HG03139 (cell line): ENCODE data around the gene LRTM2.

Experiments
- ATAC-seq: cut with Tn5 transposase; IDR thresholded peaks from one replicate; pipeline ENCODE4 v1.9.1; 2021; ENCODE audit not compliant: unreplicated experiment

LRTM2 gene

GRCh38 chr12:1820191-1820895, at the start of gene LRTM2:
TSS of gene LRTM2 (plus strand) at chr12:1820565. CDS start at chr12:1828149, 7,584 bp downstream.
- no peak for ATAC-seq

- ATAC-seq: no peak
These were observed 46.3 kb upstream of the LRTM2 start for GRCh38 chr12:1773937-1774655.

- no peak for ATAC-seq
These were observed 44.0 kb upstream of the LRTM2 start for GRCh38 chr12:1776170-1776921.

GRCh38 chr12:1777798-1778197, 42.6 kb upstream of the LRTM2 start:
- ATAC-seq: no peak

GRCh38 chr12:1778911-1779310, 41.5 kb upstream of the LRTM2 start:
- ATAC-seq: no peak

- ATAC-seq: no peak
These were observed 40.6 kb upstream of the LRTM2 start for GRCh38 chr12:1779783-1780182.

- no peak for ATAC-seq
These were observed 38.6 kb upstream of the LRTM2 start for GRCh38 chr12:1781772-1782171.

- no peak for ATAC-seq
These were observed 38.1 kb upstream of the LRTM2 start for GRCh38 chr12:1782215-1782614.

GRCh38 chr12:1787714-1788113, 32.7 kb upstream of the LRTM2 start:
- no peak for ATAC-seq

GRCh38 chr12:1790444-1790843, 29.9 kb upstream of the LRTM2 start:
- no peak for ATAC-seq

GRCh38 chr12:1791104-1791841, 29.1 kb upstream of the LRTM2 start:
- no peak for ATAC-seq

- ATAC-seq: no peak
These were observed 28.0 kb upstream of the LRTM2 start for GRCh38 chr12:1792406-1792805.

- ATAC-seq: no peak
These were observed 26.7 kb upstream of the LRTM2 start for GRCh38 chr12:1793426-1794210.

- ATAC-seq: no peak
These were observed 25.8 kb upstream of the LRTM2 start for GRCh38 chr12:1794440-1795090.

GRCh38 chr12:1795221-1795784, 25.1 kb upstream of the LRTM2 start:
- no peak for ATAC-seq

- peak; percentile 90 for ATAC-seq
These were observed 24.4 kb upstream of the LRTM2 start for GRCh38 chr12:1795785-1796514.

GRCh38 chr12:1796515-1797010, 23.8 kb upstream of the LRTM2 start:
- peak; percentile 16 for ATAC-seq

GRCh38 chr12:1797011-1797901, 23.1 kb upstream of the LRTM2 start:
- ATAC-seq: peak; percentile 9
